Activated CD8-positive, alpha-beta memory T cell treated with anti-CD3 and anti-CD28 coated beads, Interleukin-2, amount 50 U/mL, for 48 hours (primary cell): ENCODE data around the gene LHFPL3.

Source experiments
- DNase-seq: peaks from one replicate; pipeline ENCODE4 v3.0.0-alpha.2; 2020

Gene LHFPL3

GRCh38 chr7:104371980-104372357 lies 43.6 kb downstream of the LHFPL3 start:
- DNase-seq = no peak

GRCh38 chr7:104382616-104383015 lies 54.2 kb downstream of the LHFPL3 start:
- no peak for DNase-seq

DNA sequence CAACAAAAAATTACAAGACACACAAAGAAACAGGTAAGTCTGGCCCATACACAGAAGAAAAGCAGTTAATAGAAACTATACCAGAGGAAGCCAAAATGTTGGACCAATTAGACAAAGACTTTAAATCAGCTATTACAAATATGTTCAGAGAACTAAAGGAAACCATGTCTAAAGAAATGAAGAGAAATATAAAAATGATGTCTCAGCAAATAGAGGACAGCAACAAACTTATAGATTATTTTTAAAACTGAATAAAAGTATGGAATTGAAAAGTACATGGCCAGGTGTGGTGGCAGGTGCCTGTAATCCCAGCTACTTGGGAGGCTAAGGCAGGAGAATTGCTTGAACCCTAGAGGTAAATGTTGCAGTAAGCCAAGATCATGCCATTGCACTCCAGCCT lies 58.5 kb downstream of the LHFPL3 start:
- no peak for DNase-seq

GRCh38 chr7:104388222-104388621 lies 59.8 kb downstream of the LHFPL3 start:
- DNase-seq = no peak

DNA sequence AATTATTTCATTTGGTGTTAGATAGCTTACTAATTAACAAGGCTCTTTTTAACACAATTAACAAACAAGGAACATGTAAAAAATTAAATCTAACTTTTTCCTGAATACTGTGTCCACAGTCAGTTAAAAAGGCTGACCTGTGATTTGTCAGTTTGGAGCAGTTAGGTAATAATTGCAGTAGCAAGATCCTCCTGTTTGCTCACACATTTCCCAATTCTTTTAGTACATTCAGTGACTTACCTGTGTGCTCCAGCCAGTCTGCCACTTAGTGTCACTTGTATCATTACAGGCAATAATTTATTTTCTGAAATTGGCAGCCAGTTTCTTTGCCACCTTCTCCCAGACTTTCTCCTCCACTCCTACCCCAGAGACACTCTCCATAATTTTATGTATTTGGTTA lies 66.8 kb downstream of the LHFPL3 start:
- DNase-seq = no peak

GRCh38 chr7:104397442-104397841 lies 69.0 kb downstream of the LHFPL3 start:
- DNase-seq = no peak

DNA sequence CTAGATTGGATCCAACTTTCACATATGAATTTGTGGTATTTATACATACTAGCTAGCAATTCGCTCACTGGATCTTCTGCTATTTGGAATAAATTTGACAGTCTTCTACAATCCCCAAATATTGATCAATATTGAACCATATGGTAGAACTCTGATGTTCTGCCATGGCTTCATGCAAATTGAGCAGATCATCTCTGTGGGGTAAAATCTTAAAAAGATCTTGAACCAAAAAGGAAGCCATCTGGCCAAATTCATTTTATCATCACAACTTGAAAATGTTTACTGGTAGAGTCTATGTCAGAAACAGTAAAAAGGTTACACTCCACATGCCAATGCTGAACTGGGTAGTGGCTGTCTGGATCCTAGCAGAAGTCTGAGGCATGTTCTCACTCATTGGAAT lies 80.0 kb downstream of the LHFPL3 start:
- DNase-seq = no peak

- no peak for DNase-seq
These were observed 82.3 kb downstream of the LHFPL3 start for GRCh38 chr7:104410742-104411141.

DNA sequence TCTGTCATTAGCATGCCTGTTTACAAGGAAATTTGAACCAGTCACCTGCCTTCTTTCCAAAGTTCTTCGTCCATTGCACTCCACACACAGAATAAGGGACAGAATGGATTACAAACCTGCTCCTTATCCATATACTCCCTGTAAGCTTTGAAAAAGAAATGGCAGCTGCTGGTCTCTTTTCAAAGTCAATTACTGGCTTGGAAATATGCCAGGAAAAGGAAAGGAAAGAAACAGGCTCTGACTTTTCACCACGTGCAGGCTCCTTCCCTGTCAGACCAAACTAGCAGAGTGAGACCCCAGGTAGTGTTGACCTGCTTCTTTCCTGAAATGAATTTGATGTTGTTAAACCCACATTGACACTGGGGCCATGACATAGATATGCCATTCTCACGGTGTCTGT lies 84.5 kb downstream of the LHFPL3 start:
- no peak for DNase-seq

DNA sequence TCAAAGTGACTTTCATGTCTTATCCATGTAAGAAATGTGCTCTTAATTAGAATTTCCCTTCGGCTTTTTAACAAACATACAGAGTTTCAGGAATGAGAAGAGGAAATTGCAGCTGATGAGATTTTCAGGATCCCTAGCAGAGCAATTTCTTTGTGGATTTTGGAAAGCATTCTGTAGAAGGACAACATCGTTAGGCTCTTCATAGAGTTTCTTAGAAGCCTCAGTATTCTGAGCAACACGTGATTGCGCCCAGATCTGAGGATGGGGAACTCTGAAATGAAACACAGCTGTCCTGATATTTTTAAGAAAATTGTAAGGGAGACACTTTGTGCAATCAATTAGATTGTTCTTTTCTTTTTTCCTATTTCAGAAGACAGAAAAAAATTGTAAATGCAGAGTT lies 85.8 kb downstream of the LHFPL3 start:
- DNase-seq = no peak

DNA sequence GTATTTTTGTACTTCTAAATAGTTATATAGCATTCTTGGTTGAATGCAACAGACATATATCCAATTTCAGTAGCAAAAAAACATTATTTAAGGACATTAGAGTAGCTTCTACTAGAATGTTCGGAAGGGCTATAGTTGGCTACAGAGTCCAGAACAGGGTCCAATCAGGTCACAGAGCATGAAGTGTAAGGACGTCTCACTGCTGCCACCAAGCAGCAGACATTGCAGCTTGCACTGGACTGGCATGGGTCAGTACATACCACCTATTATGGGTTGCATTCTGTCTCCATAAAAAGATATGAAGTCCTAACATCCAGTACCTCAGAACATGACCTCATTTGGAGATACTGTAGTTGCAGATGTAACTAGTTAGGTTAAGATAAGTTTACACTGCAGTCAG lies 87.3 kb downstream of the LHFPL3 start:
- DNase-seq = no peak

DNA sequence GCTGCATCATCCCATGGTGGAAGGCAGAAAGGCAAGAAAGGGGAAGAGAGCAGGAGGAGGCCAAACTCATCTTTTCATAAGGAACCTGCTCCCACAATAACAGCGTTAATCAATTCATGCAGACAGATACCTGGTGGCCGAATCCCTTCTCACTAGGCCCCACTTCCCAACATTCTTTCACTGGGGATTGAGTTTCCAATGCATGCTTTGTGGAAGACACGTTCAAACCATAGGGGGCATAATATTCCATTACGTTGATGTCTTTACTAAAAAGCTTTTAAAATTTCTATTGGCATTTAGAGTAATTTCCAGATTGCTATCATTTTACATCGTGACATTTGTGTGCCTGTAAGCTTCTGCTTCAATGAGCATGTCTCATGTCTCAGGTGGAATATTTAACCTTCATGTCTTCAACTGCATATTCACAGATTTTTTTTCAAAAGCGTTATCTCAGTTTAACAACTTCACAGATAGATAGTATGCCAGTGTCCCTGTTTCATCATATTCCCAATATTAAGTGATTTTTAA lies 88.5 kb downstream of the LHFPL3 start:
- DNase-seq = no peak

DNA sequence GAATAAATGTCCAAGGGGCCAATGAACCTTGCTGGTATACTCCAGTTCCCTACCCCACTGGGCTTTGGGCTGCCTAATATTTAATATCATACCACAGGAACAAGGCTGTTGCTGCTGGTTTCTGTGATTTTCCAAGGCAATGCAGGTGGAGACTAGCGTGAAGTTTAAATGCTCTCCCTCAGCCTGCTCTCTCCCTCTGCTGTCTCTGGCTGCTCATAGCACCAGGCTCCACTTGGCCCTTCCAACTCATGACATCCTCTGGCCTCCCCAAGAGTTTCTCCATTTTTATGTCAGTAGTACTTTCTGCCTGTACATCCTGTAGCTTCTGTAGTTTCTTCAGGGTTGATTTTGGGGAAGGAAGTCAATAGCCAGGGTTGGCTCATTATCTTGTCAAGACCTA lies 103.5 kb downstream of the LHFPL3 start:
- no peak for DNase-seq

- no peak for DNase-seq
These were observed 105.7 kb downstream of the LHFPL3 start for GRCh38 chr7:104434129-104434528.

DNA sequence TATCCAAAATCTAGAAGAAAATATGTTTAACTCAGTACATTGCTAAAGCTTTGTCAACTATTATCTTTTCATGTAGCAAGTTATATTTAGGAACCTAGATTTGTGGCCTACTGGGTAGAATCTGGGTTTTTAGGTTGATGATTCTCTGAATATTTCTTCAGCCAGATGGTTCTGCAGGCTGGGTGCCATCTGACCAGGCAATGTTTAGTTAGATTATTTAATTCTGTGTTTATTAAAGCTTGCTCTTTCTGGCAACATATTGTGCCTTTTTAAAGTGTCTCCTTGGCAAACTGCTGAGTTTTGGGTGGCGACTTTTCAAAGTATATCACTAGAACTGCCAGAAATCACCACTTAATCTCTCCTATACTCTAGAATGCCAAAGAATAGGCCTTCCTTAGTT lies 114.1 kb downstream of the LHFPL3 start:
- DNase-seq = no peak

DNA sequence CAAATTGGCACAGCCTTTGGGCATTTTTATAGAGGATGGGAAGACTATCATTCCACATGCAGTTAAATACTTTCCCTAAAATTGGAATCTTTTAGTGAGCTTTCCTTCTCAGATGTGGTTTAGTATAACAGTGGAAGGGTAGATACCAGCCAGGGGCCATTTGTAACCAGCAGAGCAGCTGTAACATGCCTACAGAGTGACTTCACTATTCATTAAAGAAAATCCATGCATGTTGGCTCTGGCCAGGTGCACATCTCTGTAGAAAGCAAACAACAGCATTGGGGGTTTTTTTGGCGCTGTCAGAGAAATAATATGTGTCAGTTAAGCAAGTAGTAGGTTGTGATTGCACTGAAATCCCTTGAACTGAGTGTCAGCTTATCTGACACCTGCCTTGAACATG lies 115.6 kb downstream of the LHFPL3 start:
- DNase-seq = no peak

- no peak for DNase-seq
These were observed 117.0 kb downstream of the LHFPL3 start for GRCh38 chr7:104445393-104445792.

DNA sequence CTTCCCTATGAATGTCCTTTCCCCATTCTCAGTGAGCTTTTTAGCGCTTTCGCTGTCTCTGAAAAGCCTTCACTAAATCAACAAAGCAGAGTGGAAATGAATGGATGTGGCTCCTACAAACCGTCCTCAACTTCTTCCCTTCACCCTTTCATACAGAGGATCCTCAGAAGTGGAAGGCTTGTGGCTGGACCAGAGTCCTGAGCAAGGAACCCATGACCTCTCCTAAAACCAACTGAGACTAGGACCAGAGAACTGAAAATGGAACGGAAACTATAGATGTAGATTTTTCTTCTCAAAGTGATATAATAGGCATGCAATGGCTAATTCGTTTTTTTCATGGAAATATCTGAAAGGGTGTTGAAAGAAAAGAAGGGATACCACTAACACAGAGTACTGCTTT lies 122.5 kb downstream of the LHFPL3 start:
- DNase-seq = no peak

GRCh38 chr7:104453190-104453589 lies 124.8 kb downstream of the LHFPL3 start:
- no peak for DNase-seq

GRCh38 chr7:104458875-104459274 lies 130.5 kb downstream of the LHFPL3 start:
- no peak for DNase-seq

- no peak for DNase-seq
These were observed 140.9 kb downstream of the LHFPL3 start for GRCh38 chr7:104469166-104469820.

DNA sequence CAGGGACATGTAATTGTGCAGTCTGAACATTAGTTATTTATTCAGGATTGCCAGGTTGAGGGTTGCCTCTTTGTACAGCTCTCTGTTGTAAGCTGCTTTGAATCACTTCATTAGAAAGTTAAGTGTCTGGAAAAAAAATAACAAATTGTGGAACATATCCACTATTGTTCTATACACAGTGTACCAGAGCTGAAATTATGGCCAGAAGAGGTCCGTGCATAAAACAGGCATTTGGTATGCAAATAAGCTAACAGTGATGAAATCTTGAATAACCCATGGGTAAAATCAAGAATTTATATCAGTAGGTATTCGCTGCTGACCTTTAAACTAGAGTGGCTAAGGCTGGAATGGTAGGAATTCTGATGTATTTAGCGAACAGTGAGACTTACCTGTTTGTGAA lies 152.1 kb downstream of the LHFPL3 start:
- DNase-seq = no peak

- no peak for DNase-seq
These were observed 154.1 kb downstream of the LHFPL3 start for GRCh38 chr7:104482362-104483037.

- no peak for DNase-seq
These were observed 158.5 kb downstream of the LHFPL3 start for GRCh38 chr7:104486931-104487330.

DNA sequence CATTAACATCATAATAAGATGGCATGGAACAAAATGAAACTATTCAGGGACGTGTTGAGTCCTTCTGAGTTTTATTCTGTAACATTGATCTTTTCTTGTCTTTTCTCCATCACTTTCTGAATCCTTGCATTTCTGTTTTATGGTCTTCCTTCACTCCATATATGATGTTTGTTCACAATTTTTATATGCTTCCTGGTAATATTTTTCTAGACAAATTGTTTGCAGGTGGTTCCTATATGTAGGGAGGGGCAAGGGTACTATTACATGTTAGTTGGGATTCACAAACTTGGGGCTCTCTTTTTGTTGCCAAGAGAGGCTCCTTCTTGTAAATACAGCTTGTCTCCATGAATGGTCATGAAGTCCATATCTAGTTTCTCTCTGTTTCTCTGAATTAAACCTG lies 159.2 kb downstream of the LHFPL3 start:
- no peak for DNase-seq
